GM21526 (cell line): ENCODE measurements around the gene C9orf72.

Experiments
- ATAC-seq: cut with Tn5 transposase; IDR thresholded peaks from one replicate; pipeline ENCODE4 v1.9.1; 2021; ENCODE audit warnings: moderate library complexity; ENCODE audit not compliant: unreplicated experiment, low FRiP score

C9orf72 gene

DNA sequence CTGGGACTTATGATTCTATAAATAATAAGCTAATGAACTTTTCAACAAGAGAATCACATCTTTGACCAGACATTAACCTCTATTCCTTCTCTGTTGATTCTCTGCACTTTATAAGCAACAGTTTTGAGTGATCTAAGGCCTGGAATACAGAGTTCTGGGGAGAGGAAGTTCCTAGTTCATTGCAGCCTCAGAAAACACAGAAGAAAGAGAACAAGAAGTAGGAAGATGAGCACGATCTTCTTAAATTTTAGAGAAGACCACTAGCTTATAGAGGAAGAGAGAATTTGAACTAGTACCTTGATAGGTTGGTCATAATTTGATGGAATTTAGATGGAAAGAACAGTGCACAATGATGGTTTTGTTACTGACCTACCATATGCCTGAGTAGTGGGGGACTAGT lies 8.5 kb upstream of the C9orf72 start:
- ATAC-seq, result no peak

DNA sequence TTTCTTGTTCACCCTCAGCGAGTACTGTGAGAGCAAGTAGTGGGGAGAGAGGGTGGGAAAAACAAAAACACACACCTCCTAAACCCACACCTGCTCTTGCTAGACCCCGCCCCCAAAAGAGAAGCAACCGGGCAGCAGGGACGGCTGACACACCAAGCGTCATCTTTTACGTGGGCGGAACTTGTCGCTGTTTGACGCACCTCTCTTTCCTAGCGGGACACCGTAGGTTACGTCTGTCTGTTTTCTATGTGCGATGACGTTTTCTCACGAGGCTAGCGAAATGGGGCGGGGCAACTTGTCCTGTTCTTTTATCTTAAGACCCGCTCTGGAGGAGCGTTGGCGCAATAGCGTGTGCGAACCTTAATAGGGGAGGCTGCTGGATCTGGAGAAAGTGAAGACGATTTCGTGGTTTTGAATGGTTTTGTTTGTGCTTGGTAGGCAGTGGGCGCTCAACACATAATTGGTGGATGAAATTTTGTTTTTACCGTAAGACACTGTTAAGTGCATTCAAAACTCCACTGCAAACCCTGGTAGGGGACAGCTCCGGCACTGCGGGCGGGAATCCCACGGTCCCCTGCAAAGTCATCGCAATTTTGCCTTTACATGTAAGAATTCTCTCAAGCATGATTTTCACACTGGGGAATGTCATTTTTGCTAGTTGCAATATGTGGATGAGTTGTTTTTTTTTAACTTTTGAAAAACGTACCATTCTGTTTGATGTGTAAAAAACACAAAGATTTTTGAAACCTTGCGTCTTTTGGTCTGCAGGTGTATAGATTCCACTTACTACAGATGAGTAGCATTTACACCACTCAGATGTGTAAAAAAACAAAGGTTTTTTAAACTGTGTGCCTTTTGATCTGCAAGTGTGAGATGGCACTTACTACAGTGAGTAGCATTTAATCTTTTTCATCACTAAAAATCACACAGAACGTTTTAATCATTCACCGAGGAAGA lies 631 bp upstream of the C9orf72 start:
- ATAC-seq, result peak; percentile 85

DNA sequence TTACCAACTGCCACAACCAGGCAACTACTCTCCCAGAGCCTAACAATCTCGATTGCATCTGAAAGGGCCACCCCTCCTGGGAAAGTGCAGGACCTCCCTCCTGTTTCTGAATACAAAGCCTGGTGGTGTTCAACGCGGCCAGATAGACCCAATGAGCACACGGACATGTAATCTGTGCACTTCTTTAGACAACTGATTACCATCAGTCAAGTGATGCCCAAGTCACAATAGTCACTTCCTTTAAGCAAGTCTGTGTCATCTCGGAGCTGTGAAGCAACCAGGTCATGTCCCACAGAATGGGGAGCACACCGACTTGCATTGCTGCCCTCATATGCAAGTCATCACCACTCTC lies 739 bp downstream of the C9orf72 start:
- peak; percentile 43 for ATAC-seq

DNA sequence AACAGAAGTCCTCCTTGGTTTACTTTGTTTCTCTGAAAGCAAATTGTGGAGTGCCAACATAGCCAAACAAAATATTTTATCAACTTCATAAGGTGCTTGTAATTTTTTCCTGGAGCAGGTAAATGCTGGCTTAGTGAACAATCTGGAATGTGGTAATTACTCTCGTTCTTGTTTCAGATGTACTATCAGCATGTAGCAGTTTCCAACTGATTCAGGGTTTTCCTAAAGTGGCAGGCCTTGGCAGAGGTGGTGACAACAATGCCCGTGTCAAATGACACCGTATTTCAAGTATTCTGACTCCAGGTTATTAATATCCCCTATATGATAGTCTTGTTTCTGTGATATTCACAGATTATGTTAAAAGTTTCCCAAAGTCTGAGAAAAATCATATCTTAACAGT lies 1.2 kb downstream of the C9orf72 start:
- ATAC-seq, result no peak

DNA sequence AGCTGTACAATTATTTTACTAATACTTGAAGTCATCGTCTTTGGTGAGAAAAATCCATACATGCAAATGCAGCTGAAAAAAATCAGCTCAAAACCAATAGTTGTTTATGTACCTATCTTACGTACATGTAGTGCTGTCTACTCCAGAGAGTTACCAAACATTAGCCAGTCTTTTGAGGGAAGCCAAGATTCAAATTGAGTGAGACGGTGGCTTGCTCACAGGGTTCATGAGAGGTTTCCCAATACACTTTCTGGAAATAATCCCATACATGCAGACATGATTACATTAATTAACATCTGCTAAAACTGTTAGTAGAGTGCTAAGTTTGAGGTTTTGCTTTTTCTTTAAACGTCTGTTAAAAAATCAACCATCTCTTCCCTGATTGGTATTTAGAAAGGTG lies 2.3 kb downstream of the C9orf72 start:
- ATAC-seq, result no peak

DNA sequence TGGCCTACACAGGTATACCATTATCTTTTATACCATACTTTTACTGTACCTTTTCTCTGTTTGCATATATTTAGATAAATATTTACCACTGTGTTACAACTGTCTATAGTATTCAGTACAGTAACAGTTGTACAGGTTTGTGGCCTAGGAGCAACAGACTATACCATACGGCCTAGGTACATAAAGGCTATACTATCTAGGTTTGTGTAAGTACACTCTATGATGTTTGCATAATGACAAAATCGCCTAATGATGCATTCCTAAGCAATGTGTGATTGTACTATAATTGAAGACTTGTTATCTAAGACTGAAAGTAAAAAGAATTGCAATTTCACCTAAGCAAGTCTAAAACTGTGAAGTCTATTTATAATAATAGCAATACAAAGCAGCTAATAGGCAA lies 3.9 kb downstream of the C9orf72 start:
- ATAC-seq, result no peak

DNA sequence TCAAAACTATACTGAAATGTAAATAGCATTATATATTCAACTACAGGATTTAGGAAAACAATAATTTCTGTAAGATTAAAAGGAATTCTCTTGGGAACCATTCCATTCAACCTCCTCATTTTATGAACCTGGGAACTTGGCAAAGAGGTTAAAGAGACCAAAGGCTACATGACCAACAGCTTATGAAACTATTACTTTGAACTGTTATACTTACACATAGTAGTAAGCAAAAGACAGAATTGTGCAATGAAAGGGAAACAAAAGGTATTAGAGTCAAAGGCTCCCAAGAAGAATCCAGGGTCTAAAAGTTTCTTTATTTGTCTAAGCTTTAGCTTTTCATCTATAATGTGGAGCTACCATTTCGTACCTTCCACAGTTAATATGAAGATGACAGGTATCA lies 7.2 kb downstream of the C9orf72 start:
- ATAC-seq, result no peak

DNA sequence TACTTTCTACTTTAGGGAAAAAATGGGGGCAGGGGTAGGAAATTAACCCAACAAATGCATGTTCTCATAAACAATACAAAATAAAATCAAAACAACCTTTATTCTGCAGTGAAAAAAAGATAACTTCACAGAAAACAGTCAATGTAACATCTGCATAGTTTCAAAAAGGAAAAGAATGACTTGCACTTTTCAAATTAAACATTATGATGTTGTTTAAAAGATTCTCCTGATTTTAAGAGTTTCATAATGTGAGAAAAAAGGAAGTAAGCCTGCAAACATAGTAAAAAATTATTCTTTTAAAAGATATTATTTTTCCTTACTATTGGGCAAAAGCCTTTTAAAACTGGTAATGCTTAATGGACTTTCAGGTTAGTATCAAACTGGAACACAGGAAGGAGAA lies 7.6 kb downstream of the C9orf72 start:
- ATAC-seq, result no peak

DNA sequence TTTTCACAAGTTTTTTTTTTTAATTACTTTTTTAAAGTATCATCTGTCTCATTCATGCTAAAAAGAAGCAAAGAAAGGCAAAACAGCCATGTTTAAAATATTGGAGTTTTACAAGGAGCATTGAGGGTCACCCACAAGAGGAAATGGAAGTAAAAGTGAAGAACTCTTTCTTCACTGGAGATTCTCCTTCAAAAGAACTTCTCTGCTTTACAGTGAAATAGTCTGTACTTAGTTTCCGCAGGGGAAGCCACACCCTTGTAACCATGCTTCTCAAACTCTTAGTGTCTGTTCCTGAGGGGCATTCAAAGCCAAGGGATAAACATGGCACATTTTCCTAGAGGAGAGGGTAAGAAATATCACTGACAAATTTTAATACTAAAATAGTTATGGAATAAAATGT lies 8.6 kb downstream of the C9orf72 start:
- no peak for ATAC-seq

DNA sequence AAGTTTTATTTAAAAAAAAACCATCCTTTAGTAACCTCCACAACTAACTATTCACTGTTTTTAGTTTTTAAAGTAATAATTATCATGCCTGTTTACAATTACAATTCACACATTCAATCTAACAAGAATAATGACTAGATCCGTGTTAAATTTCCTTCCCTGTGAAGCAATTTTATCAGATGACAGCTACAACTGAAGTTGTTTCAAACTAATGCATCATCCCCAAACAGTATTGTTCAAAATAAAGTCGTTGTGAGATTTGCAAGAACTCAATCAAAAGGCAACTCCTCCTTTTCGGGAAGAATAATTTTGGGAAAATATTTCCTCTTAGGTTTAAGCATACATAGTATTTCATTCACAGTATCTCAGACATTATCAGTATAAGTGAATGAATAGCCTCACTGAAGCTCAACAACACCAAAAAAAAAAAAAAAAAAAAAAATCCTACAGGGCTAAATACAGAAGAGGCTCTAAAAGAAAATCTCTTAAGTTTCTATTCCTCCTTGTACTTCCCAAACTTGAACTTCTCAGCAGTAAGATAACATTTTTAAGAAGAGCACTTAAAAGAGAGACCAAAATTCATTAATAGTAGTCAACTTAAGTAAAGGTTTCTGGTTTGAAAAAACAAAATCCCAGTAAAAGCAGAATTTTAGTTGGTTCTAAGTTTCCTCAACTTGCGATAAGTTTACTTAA lies 9.4 kb downstream of the C9orf72 start:
- ATAC-seq, result no peak

DNA sequence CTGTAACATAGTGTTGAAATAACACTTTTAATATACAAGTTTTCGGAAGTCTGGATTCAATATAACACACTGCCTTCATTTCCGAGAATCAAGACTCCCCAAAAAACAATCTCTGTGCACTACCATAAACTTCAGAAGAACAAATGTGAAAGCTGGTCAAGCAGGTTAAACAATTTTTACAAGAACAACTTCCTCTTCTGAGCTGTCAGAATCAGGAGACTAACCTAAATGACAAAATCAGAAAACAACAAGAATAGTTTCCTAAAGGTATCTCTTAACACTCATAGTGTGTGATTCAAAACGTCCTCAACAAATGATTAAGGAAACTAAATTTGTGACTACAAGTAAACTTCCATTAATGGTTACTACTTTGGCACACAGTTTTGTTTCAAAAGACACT lies 11.6 kb downstream of the C9orf72 start:
- ATAC-seq, result no peak

DNA sequence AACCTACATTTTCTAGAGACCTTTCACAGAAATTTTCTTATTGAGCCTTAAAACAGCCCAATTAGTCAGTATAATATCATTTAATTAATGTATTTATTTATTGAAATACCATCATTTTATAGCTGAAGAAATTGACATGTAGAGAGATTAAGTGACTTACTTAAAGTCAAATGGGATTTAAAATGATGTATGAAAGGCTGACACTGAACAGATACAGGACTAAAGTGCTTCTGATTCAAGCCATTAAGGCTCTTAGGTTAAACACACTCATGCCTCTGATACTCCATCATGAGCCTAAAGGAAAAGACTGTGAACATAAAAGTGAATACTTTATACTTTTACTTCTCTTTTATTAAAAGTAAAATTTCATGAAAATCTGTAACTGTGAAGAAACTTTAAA lies 12.8 kb downstream of the C9orf72 start:
- ATAC-seq, result no peak

DNA sequence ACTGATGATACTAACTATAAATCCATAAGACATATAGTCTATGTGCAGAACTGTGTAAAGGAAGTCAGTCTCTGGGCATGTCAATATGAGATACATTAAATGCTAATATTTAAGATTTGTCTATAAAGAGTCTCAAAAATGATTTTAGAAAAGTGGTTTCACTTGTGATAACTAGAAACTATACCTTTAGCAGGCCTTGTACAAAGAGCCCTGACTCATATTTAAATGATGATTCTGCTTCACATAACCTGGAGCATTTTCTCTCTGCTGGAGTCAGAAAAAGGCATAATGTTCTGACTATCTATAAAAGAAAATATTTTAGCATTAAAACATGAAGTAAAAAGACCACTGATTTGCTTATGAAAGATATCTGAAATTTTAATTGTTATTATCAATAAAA lies 15.0 kb downstream of the C9orf72 start:
- ATAC-seq, result no peak

DNA sequence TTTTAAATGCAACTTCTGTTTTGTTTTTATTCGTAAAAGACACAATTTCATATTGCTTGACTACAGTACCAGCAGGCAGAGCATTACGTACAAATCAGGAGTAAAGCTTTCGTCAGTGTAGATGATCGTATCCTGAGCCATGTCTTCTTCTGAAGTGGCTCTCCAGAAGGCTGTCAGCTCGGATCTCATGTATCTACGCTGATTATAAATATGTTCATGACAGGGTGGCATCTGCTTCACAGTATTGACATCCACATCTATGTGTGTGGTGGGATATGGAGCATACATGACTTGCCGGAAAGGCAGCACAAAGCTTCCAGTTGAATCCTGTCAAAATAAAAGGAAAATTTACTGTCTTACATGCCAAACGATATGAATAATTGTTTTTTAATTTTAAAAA lies 16.8 kb downstream of the C9orf72 start:
- no peak for ATAC-seq

DNA sequence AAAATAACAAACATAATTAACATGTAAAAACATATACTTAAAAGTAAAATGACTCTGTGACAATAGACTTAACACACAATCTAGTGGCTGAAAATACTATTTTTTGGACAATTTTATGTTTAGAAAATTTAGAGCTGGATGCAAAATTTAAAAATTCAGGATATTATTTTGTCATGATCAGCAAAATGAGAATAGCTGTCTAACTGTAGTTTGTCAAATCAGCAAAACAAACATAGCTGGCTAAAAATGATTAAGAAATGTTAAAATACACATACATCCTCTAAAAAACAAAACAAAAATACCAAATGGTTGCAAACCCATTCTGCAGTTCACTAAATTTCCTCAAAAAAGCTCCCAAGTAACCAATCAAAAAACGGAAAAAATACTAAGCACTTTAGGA lies 18.6 kb downstream of the C9orf72 start:
- ATAC-seq, result no peak

DNA sequence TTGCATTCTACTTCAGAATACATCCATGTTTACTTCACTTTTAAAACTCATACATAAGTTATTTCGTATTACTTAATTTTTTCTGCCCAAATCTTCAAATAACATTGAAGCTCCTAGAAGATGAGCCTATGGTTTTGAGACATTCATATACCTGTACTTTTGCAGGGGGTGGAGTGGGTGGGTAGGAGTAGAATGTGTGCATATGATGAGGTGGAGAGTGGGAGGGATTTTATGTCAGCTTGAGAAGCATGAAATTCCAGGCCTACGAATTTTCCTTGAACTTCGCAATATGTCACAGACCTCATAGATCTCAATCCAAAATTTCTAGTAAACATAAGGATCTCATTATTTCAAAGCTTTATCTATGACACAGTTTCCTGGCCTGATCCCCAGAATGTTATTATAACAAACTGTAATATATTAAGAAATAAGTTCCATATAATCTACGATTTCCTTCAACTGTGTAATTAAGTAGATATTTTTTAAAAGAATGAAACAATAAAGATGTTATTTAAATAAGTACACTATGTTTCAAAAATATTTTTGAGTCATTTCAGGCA lies 24.0 kb downstream of the C9orf72 start:
- no peak for ATAC-seq

DNA sequence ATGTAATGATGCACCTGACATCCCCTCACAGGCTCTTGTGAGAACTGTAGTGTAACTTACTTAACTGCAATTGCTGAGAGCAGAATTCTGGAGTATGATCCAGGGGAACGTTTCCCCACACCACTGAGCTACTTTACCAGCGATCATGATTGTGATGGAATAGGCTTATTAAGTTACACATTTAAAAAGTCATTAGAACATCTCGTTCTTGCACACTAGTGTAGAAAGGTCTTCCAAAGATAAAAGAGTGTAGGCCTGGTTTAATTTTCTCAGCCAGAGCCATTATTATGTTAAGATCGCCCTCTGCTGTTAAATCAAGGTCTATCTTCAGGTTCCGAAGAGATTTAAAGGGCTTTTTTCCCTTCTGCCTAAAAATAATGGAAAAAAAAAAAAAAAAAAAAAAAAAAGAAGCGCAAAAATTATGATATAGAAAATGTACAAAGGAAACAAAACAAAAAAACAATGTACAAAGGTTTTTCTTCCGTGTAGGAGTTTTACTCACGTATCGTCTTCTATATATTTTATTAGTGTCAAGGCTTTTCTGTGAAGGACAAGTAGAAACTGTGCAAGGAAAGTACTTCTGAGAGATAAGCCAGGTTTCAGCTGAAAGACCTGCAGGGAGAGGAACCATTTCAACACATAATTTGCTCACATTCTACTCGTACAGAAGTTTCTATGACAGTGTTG lies 25.1 kb downstream of the C9orf72 start:
- ATAC-seq, result no peak

DNA sequence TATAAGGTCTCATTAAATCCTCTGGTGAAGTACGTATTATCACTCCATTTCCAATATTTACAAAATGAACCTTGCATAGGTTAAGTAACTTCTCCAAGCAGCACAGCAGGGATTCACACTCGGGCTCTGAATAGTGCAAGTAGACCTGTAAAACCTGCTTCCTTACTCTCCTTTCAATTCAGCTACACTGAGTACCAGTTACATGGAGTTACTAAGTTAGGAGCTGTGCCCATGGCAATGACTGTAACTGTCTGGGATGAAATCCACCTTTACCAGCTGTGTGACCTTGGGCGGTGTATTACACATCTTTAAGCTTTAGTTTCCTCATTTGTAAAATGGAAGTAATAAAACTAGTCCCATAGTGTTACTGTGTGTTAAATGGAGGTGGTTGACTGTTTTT lies 27.8 kb downstream of the C9orf72 start:
- ATAC-seq, result no peak

DNA sequence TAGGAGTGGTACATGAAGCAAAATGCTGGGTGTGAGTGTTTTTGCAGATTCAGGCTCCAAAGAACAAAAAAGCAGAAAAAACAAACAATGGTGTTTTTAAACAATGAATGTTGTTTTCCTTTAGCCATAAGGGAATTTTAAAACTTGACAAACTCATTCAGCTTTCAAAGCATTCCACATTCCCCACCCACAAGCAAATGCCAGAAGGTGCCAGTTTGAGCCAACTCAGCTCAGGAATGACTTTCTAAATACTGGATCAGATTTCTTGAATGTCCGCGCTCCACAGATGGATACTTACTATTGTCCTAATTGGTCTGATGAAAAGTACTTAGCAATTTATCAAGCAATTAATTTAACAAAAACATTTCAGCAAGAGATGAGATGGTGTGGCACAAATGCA lies 30.8 kb downstream of the C9orf72 start:
- ATAC-seq, result no peak

DNA sequence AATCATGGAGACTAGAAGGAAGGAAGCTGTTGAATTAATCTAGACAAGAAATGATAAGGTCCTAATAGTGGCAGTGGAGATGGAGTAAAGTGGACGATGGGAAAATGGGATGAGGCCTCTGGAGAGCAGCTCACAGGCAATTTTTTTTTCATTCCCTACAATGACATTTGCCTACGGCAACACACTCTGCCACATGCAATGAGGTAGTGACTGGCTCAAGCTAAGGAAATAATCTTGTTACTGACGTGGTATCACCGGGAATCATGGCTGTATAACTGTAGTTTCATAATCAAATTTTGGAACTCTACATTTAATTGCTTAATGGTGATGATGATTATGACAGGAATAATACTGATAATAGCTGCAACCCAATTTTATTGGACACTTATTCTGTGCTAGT lies 31.5 kb downstream of the C9orf72 start:
- ATAC-seq, result no peak

DNA sequence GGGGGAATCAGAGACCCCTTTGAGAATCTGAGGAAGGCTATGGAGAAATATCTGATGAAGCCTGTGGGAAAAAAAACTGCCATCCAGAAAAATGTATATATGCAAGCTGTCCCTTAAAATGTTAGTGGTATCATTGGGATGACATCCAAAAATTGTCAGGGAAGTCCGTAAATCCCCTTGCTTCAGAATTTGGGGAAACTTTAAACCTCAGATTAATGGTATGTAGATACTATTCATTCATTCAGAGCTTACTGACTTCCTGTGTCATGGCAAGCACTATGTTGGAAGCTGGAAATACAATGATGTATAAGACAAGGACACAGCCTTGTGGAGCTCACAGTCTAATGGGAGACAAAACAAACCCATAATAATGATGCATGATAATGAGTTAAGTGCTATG lies 32.8 kb downstream of the C9orf72 start:
- no peak for ATAC-seq
